ENCODE data around the gene HDGFL3. TPM values are rescaled to one million over a fixed set of nuclear protein-coding genes. Genes with fewer than 3 reads are reported as not detected.
A peak's percentile ranks its signal among the peaks of the same experiment; 100 is the strongest.

The HDGFL3 gene
- total and polyA plus RNA-seq, 2 donors (not counting 3 experiments of a cell fraction or from before 2014, with no cell fraction given): 20.2 to 155 TPM

DNA sequence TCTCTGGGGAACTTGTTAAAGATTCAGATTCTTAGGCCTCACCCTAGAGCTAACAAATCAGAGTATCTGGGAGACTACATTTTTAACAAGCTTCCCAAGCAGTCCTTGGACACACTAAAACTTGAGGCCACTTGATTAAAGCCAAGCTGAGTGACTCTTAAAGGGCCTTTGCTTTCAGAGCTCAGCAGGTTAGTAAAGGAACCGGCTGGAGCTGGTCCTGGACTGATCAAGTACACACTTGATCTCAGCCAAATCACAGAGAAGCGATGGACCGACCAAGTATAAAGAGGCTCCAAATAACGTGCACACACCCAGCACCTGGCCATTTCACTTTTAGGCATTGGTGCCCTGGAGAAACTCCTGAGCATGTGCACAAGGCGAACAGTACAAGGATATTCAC lies 113.0 kb downstream of the HDGFL3 start:
- no peaks in the 10 kb centered on the region for H3K36me3 ChIP-seq (ENCODE audit: control insufficient read depth in 2 of 2, extremely low read depth in 1 of 2, insufficient read depth in 2 of 2, low read length in 2 of 2)
- CTCF ChIA-PET: interaction anchor here (1.0 kb wide), 2 partner anchors 12 to 32 kb away, joined by 3 to 4 read pairs; partner anchors contain the start of gene TM6SF1
- no peak overlapping the region for H3K27ac ChIP-seq (ENCODE audit: insufficient read depth, low read depth, low read length)
- no peaks in the 10 kb centered on the region for H4K20me1 ChIP-seq (replicated peaks; ENCODE audit: control insufficient read depth, extremely low read depth, insufficient read depth, low read length)
- no peaks in the 10 kb centered on the region for H3K79me2 ChIP-seq (ENCODE audit: control insufficient read depth, insufficient read depth, low read length)
- intact Hi-C loops (cut with micrococcal nuclease): no loop called here
- H3K4me3 ChIP-seq (replicated peaks in 1 of 3; ENCODE audit: insufficient read depth in 1 of 3, low read depth in 1 of 3, low read length in 3 of 3): no peak overlapping the region
- no TSS peak for BruUV-seq (replicated peaks)
- no peak overlapping the region for H3K9ac ChIP-seq (replicated peaks; ENCODE audit: extremely low read depth, insufficient read depth, low read length)
- TF ChIP-seq EZH2 (IDR thresholded peaks at IDR 0.05; ENCODE audit: borderline replicate concordance, low read depth, low read length, severe bottlenecking) (no peak), POLR2AphosphoS5 (IDR thresholded peaks at IDR 0.05; ENCODE audit: insufficient read depth, low read depth, low read length) (no peak), MYC (IDR thresholded peaks at IDR 0.05; ENCODE audit: low read depth, low read length) (no peak)
- H3K27me3 ChIP-seq (ENCODE audit: control insufficient read depth in 2 of 2, insufficient read depth in 2 of 2, low read length in 2 of 2): no peaks in the 10 kb centered on the region
- POLR2A ChIA-PET: no interaction called here
- H3K4me2 ChIP-seq (ENCODE audit: insufficient read depth, low read length): no peak overlapping the region
- H3K9me1 ChIP-seq (replicated peaks; ENCODE audit: control insufficient read depth, extremely low read depth, insufficient read depth, low read length): no peaks in the 10 kb centered on the region
- peaks cover 12% of the 10 kb centered on the region for H3K4me1 ChIP-seq (ENCODE audit: control insufficient read depth, extremely low read depth, insufficient read depth, low read length)
- dilution Hi-C loops (cut with MboI; ENCODE audit: extremely low pct_ligation_motif_present, low sequenced_read_pairs): no loop called here
- H3K9me3 ChIP-seq (replicated peaks; ENCODE audit: control insufficient read depth, insufficient read depth, low read length): no peaks in the 10 kb centered on the region
- DNase-seq (ENCODE audit: low read depth, low spot score) (no peak), FAIRE-seq (no peak)
- H2AFZ ChIP-seq (ENCODE audit: low read depth, low read length): no peak overlapping the region

DNA sequence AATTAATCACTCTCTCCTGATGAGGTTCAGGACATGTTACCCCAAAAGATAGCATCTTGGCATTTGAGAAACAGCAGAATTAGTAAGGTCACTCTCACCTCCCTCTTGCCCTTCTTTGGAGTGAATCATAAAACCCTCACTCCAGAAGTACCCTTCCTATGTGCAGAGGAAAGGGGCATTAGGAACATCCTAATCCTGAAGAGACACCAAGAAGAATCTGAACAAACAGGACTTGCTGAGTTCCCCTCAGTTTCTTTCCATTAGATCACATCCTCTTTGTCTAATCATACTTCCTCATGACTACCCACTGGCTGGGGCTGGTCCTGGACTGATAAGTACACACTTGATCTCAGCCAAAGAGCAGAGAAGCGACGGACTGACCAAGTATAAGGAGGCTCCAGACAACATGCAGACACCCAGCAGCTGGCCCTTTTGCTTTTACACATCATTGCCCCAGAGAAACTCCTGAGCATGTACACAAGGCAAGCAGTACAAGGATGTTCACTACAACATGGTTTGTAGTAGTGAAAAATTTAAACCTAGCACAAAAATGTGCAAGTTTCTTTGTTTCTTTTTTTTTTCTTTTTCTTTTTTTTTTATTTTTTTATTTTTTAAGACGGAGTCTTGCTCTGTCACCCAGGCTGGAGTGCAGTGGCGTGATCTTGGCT lies 115.2 kb downstream of the HDGFL3 start:
- TF ChIP-seq, protein P1, sequence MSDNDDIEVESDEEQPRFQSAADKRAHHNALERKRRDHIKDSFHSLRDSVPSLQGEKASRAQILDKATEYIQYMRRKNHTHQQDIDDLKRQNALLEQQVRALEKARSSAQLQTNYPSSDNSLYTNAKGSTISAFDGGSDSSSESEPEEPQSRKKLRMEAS (IDR thresholded peaks at IDR 0.05; ENCODE audit: insufficient read depth, insufficient read length): no peak
- TF ChIP-seq FOS (IDR thresholded peaks at IDR 0.05; ENCODE audit: borderline replicate concordance, insufficient read depth, low read length) (peak; percentile 72), CTCF (IDR thresholded peaks at IDR 0.05; ENCODE audit: extremely low read depth in 1 of 2, insufficient read depth in 1 of 2, low read depth in 1 of 2, low read length in 2 of 2) (no peak), POLR2AphosphoS5 (IDR thresholded peaks at IDR 0.05; ENCODE audit: insufficient read depth, low read depth, low read length) (peak; percentile 87), POLR2A (IDR thresholded peaks at IDR 0.05; ENCODE audit: low read depth, low read length) (peak; percentile 84), GATA2 (IDR thresholded peaks at IDR 0.05; ENCODE audit: insufficient read depth, insufficient read length, low read depth, low read length) (peak; percentile 94), EZH2 (IDR thresholded peaks at IDR 0.05; ENCODE audit: borderline replicate concordance, low read depth, low read length, severe bottlenecking) (no peak), MYC (IDR thresholded peaks at IDR 0.05; ENCODE audit: low read depth, low read length) (no peak), JUN (IDR thresholded peaks at IDR 0.05; ENCODE audit: borderline replicate concordance, insufficient read depth, insufficient read length, low read depth) (peak; percentile 78)
- peak; percentile 99 for FAIRE-seq
- intact Hi-C loops (cut with micrococcal nuclease) (loop anchor here (1.0 kb wide), 4 partner anchors 16 to 81 kb away; partner anchors contain the start of genes BTBD1 and C15orf40), dilution Hi-C loops (cut with MboI; ENCODE audit: extremely low pct_ligation_motif_present, low sequenced_read_pairs) (no loop called here)
- DNase-seq (ENCODE audit: low read depth, low spot score): peak; percentile 95
- peaks cover 12% of the 10 kb centered on the region for H3K4me1 ChIP-seq (ENCODE audit: control insufficient read depth, extremely low read depth, insufficient read depth, low read length)
- H3K9me3 ChIP-seq (replicated peaks; ENCODE audit: control insufficient read depth, insufficient read depth, low read length): no peaks in the 10 kb centered on the region
- H2AFZ ChIP-seq (ENCODE audit: low read depth, low read length): peak overlapping the region; percentile 56
- no peaks in the 10 kb centered on the region for H4K20me1 ChIP-seq (replicated peaks; ENCODE audit: control insufficient read depth, extremely low read depth, insufficient read depth, low read length)
- no peak overlapping the region for H3K4me3 ChIP-seq (replicated peaks in 1 of 3; ENCODE audit: insufficient read depth in 1 of 3, low read depth in 1 of 3, low read length in 3 of 3)
- BruUV-seq (replicated peaks): no TSS peak
- CTCF ChIA-PET: interaction anchor here (1.4 to 1.8 kb wide), 2 partner anchors 16 to 81 kb away, joined by 3 to 5 read pairs; partner anchors contain the start of gene C15orf40
- H3K27ac ChIP-seq (ENCODE audit: insufficient read depth, low read depth, low read length): peak overlapping the region; percentile 93
- H3K4me2 ChIP-seq (ENCODE audit: insufficient read depth, low read length): peak overlapping the region; percentile 65
- H3K27me3 ChIP-seq (ENCODE audit: control insufficient read depth in 2 of 2, insufficient read depth in 2 of 2, low read length in 2 of 2): no peaks in the 10 kb centered on the region
- H3K36me3 ChIP-seq (ENCODE audit: control insufficient read depth in 2 of 2, extremely low read depth in 1 of 2, insufficient read depth in 2 of 2, low read length in 2 of 2): no peaks in the 10 kb centered on the region
- peak overlapping the region; percentile 53 for H3K9ac ChIP-seq (replicated peaks; ENCODE audit: extremely low read depth, insufficient read depth, low read length)
- no peaks in the 10 kb centered on the region for H3K79me2 ChIP-seq (ENCODE audit: control insufficient read depth, insufficient read depth, low read length)
- POLR2A ChIA-PET: interaction anchor here (0.9 kb wide), 1 partner anchor 15 kb away, joined by 4 read pairs; the partner anchor contains the start of gene TM6SF1
- no peaks in the 10 kb centered on the region for H3K9me1 ChIP-seq (replicated peaks; ENCODE audit: control insufficient read depth, extremely low read depth, insufficient read depth, low read length)

Measured in endothelial cell of umbilical vein (primary cell).